NB4 (cell line): ENCODE data around the gene TNFSF9.

ENCODE experiments used
- CTCF ChIP-seq: IDR thresholded peaks from one replicate; pipeline ENCODE4 v1.5.1; 2012; ENCODE audit warnings: low read depth, low read length
- MAX ChIP-seq: IDR thresholded peaks from 2 replicates; pipeline ENCODE4 v1.6.1; 2011; ENCODE audit warnings: low read depth, low read length
- POLR2A ChIP-seq: IDR thresholded peaks from 2 replicates; pipeline ENCODE4 v1.6.1; 2011; ENCODE audit warnings: mild to moderate bottlenecking; ENCODE audit not compliant: insufficient read length; ENCODE audit errors: extremely low read depth

- TF ChIP-seq POLR2A = no peak
- no peak for TF ChIP-seq CTCF
- TF ChIP-seq MAX = no peak
Observed at GRCh38 chr19:6494438-6495036, 36.3 kb upstream of the TNFSF9 start.
